Activated CD4-positive, CD25-positive, alpha-beta regulatory T cell treated with anti-CD3 and anti-CD28 coated beads, Interleukin-2, amount 50 U/mL, for 72 hours (primary cell): ENCODE measurements around the gene C2CD4C.
"Not testable (repeated sequence)": the region's sequence is repeated elsewhere in the genome, so short reads cannot be mapped to it uniquely, and the experiment has no call there.

Experiments used
- DNase-seq: peaks from one replicate; pipeline ENCODE4 v3.0.0; 2021

Gene C2CD4C

GRCh38 chr19:437041-437440 lies 28.1 kb upstream of the C2CD4C start:
- DNase-seq = no peak

GRCh38 chr19:436413-436950 lies 27.5 kb upstream of the C2CD4C start:
- no peak for DNase-seq

- DNase-seq = no peak
These were observed 26.9 kb upstream of the C2CD4C start for GRCh38 chr19:435707-436412.

GRCh38 chr19:435056-435706 lies 26.2 kb upstream of the C2CD4C start:
- no peak for DNase-seq

- DNase-seq = no peak
These were observed 25.4 kb upstream of the C2CD4C start for GRCh38 chr19:434152-434960.

GRCh38 chr19:430701-431100 lies 21.8 kb upstream of the C2CD4C start:
- no peak for DNase-seq

GRCh38 chr19:428149-428548 lies 19.2 kb upstream of the C2CD4C start:
- no peak for DNase-seq

GRCh38 chr19:427675-428074 lies 18.7 kb upstream of the C2CD4C start:
- DNase-seq = not testable (repeated sequence)

- DNase-seq = no peak
These were observed 17.9 kb upstream of the C2CD4C start for GRCh38 chr19:426725-427445.

- no peak for DNase-seq
These were observed 16.1 kb upstream of the C2CD4C start for GRCh38 chr19:425056-425455.

- no peak for DNase-seq
These were observed 15.6 kb upstream of the C2CD4C start for GRCh38 chr19:424546-424945.

- DNase-seq = no peak
These were observed 14.9 kb upstream of the C2CD4C start for GRCh38 chr19:423691-424466.

- not testable (repeated sequence) for DNase-seq
These were observed 13.9 kb upstream of the C2CD4C start for GRCh38 chr19:422917-423226.

GRCh38 chr19:422213-422916 lies 13.4 kb upstream of the C2CD4C start:
- no peak for DNase-seq

GRCh38 chr19:419721-420515 lies 11.0 kb upstream of the C2CD4C start:
- DNase-seq = no peak

- DNase-seq = no peak
These were observed 10.1 kb upstream of the C2CD4C start for GRCh38 chr19:418761-419671.

GRCh38 chr19:416416-416815 lies 7.5 kb upstream of the C2CD4C start:
- no peak for DNase-seq

- DNase-seq = no peak
These were observed 6.3 kb upstream of the C2CD4C start for GRCh38 chr19:415292-415691.

- no peak for DNase-seq
These were observed 4.9 kb upstream of the C2CD4C start for GRCh38 chr19:413756-414420.
